Left kidney (tissue), 8 donors: ENCODE data around the gene PLAAT3. TPM values are rescaled to one million over a fixed set of nuclear protein-coding genes. Genes with fewer than 3 reads are reported as not detected.
"Not testable (repeated sequence)": the region's sequence is repeated elsewhere in the genome, so short reads cannot be mapped to it uniquely, and the experiment has no call there.

Experiments used
- DNase-seq: peaks from one replicate; pipeline ENCODE4 v3.0.0-alpha.2; 2013
- long read RNA-seq, 8 donors: transcript quantifications; one replicate each; lab custom pipeline, GENCODE V29; 2026
- polyA plus RNA-seq: library from polyadenylated mRNA; unstranded; fragments of 120-200 nt; gene quantifications from one replicate; pipeline ENCODE4 v1.2.1, GENCODE V29; 2013; ENCODE audit not compliant: insufficient read length

PLAAT3 gene
- 15.1 TPM for polyA plus RNA-seq
- long read RNA-seq, donor 1, transcript PLA2G16-203 (5 exons, 1,099 nt): major isoform, 10 of 13 reads
- long read RNA-seq, donor 1, partial matches to known transcripts: 0 of 13 reads
- long read RNA-seq, donor 1, other reads (novel, unspliced or antisense): 0 of 13 reads
- long read RNA-seq, donor 2, partial matches to known transcripts: 0 of 2 reads
- long read RNA-seq, donor 2, other reads (novel, unspliced or antisense): 0 of 2 reads
- long read RNA-seq, donor 3, transcript PLA2G16-203 (5 exons, 1,099 nt): major isoform, 6 of 8 reads
- long read RNA-seq, donor 3, partial matches to known transcripts: 0 of 8 reads
- long read RNA-seq, donor 3, other reads (novel, unspliced or antisense): 0 of 8 reads
- long read RNA-seq, donor 4, partial matches to known transcripts: 0 of 2 reads
- long read RNA-seq, donor 4, other reads (novel, unspliced or antisense): 0 of 2 reads
- long read RNA-seq, donor 5, transcript PLA2G16-203 (5 exons, 1,099 nt): major isoform, 10 of 13 reads
- long read RNA-seq, donor 5, partial matches to known transcripts: 0 of 13 reads
- long read RNA-seq, donor 5, other reads (novel, unspliced or antisense): 0 of 13 reads
- long read RNA-seq, donor 6, transcript PLA2G16-201 (4 exons, 2,594 nt): major isoform, 6 of 12 reads
- long read RNA-seq, donor 6, transcript PLA2G16-203 (5 exons, 1,099 nt): major isoform, 6 of 12 reads
- long read RNA-seq, donor 6, partial matches to known transcripts: 0 of 12 reads
- long read RNA-seq, donor 6, other reads (novel, unspliced or antisense): 0 of 12 reads
- long read RNA-seq, donor 7, partial matches to known transcripts: 0 of 4 reads
- long read RNA-seq, donor 7, other reads (novel, unspliced or antisense): 0 of 4 reads
- long read RNA-seq, donor 8, transcript PLA2G16-201 (4 exons, 2,594 nt): major isoform, 7 of 10 reads
- long read RNA-seq, donor 8, partial matches to known transcripts: 0 of 10 reads
- long read RNA-seq, donor 8, other reads (novel, unspliced or antisense): 0 of 10 reads

- peak; percentile 25 for DNase-seq
Observed at GRCh38 chr11:63614136-63614671, at the start of gene PLAAT3. Gene PLAAT3 (minus strand): TSS chr11:63614433. CDS start chr11:63614014, 419 bp downstream.

- DNase-seq: no peak
Observed at GRCh38 chr11:63663809-63664208, 49.6 kb upstream of the PLAAT3 start.

GRCh38 chr11:63660972-63661371, 46.7 kb upstream of the PLAAT3 start:
- DNase-seq: no peak

GRCh38 chr11:63652671-63653070, 38.4 kb upstream of the PLAAT3 start:
- DNase-seq: no peak

GRCh38 chr11:63643205-63643604, 29.0 kb upstream of the PLAAT3 start:
- DNase-seq: no peak

- no peak for DNase-seq
Observed at GRCh38 chr11:63641727-63642126, 27.5 kb upstream of the PLAAT3 start.

GRCh38 chr11:63639199-63639832, 25.1 kb upstream of the PLAAT3 start:
- no peak for DNase-seq

- DNase-seq: not testable (repeated sequence)
Observed at GRCh38 chr11:63638436-63638835, 24.2 kb upstream of the PLAAT3 start.

GRCh38 chr11:63635762-63636465, 21.7 kb upstream of the PLAAT3 start:
- peak; percentile 57 for DNase-seq

- no peak for DNase-seq
Observed at GRCh38 chr11:63629426-63629825, 15.2 kb upstream of the PLAAT3 start.

GRCh38 chr11:63623513-63624140, 9.4 kb upstream of the PLAAT3 start:
- no peak for DNase-seq

GRCh38 chr11:63622323-63622722, 8.1 kb upstream of the PLAAT3 start:
- DNase-seq: peak; percentile 44

- DNase-seq: no peak
Observed at GRCh38 chr11:63621071-63621470, 6.8 kb upstream of the PLAAT3 start.

GRCh38 chr11:63619967-63620366, 5.7 kb upstream of the PLAAT3 start:
- DNase-seq: no peak

- DNase-seq: not testable (repeated sequence)
Observed at GRCh38 chr11:63617686-63618085, 3.5 kb upstream of the PLAAT3 start.

- no peak for DNase-seq
Observed at GRCh38 chr11:63616953-63617352, 2.7 kb upstream of the PLAAT3 start.

- DNase-seq: peak; percentile 36
Observed at GRCh38 chr11:63613517-63614135, 607 bp downstream of the PLAAT3 start.

- DNase-seq: no peak
Observed at GRCh38 chr11:63612181-63612580, 2.1 kb downstream of the PLAAT3 start.

- DNase-seq: no peak
Observed at GRCh38 chr11:63611395-63611747, 2.9 kb downstream of the PLAAT3 start.
